GM21737 (cell line): Measurements from ENCODE around the gene HSH2D.

Source experiments
- ATAC-seq: cut with Tn5 transposase; IDR thresholded peaks from one replicate; pipeline ENCODE4 v1.9.1; 2021; ENCODE audit warnings: mild to moderate bottlenecking, moderate library complexity; ENCODE audit not compliant: unreplicated experiment

Gene HSH2D

DNA sequence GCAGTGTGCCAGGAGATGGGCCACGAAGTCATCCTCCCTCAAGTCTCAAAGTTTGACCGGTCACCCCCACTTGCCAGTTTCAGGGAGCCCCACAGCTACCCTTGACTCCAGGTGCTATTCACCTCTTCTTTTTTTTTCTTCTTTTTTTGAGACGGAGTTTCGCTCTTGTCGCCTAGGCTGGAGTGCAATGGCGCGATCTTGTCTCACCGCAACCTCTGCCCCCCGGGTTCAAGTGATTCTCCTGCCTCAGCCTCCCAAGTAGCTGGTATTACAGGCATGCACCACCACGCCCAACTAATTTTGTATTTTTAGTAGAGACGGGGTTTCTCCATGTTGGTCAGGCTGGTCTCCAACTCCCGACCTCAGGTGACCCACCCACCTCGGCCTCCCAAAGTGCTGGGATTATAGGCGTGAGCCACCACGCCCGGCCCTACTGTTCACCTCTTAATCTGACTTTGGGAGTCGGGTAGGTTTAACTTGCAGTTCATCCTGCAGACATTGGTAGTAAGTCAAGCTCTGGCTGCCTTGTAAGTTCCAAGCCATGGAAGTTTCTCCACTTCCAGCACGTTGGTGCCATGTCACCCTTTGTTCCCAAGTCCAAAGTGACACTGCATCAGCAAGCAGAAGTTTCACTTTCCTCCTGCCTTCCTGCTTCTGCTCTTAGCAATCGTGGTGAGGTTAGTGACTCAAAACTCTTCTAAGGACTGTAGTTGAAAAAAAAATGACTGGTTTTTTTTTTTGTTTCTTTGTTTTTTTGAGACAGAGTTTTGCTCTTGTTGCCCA lies 24.2 kb upstream of the HSH2D start:
- ATAC-seq: peak; percentile 2

DNA sequence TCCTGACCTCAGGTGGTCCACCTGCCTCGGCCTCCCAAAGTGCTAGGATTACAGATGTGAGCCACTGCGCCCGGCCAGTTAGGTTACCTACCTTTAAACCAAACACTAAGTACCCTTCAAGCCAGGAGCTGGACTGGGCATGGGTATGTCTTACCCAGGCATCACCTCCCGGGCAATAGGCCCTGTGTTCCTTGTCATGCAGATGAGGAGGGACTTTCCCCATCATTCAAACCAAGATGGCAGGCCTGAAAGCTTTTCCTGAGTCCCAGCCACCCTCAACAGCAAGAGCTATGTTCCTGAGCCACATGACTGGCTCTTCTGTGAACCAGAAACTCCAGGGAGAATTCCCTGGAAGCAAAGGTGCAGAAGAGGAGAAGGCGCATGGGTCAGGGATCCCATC lies 22.3 kb upstream of the HSH2D start:
- ATAC-seq: no peak

DNA sequence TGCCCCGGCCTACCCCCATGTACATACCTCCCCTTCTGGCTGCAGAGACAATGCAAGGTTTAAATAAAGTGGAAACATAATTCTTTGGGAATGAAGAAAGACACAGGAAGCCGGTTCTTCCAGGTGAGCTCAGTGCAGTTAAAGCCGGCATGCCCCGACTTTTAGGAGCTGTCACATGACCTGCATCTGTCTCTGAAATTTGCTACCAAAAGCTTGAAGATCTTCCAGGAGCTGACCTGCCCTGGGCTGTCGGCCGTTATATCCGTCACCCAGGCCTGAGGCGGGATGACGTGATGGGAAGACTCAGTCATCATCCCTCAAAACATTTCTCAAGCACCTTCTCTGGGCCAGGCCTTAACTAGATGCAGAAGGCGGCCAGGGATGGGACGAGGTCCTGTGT lies 21.5 kb upstream of the HSH2D start:
- ATAC-seq: no peak

DNA sequence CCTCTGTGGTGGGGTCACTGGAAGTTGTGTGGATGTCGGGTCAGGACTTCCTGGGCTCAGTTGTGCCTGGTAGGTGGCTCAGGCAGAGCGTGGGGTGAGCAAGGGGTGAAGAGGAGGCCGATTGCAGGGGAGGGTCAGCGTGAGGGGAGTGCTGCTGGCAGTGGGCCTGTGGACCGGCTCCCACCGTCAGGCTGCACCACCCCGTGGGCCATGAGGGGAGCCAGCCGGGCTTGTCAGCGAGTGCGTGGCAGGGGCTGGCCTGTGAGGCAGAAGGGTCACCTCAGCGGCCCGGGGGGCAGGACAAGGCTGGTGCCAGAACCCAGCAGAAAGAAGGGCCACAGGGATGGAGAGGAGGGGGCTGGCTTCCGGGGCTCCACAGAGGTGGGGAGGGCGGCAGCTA lies 18.5 kb upstream of the HSH2D start:
- no peak for ATAC-seq

DNA sequence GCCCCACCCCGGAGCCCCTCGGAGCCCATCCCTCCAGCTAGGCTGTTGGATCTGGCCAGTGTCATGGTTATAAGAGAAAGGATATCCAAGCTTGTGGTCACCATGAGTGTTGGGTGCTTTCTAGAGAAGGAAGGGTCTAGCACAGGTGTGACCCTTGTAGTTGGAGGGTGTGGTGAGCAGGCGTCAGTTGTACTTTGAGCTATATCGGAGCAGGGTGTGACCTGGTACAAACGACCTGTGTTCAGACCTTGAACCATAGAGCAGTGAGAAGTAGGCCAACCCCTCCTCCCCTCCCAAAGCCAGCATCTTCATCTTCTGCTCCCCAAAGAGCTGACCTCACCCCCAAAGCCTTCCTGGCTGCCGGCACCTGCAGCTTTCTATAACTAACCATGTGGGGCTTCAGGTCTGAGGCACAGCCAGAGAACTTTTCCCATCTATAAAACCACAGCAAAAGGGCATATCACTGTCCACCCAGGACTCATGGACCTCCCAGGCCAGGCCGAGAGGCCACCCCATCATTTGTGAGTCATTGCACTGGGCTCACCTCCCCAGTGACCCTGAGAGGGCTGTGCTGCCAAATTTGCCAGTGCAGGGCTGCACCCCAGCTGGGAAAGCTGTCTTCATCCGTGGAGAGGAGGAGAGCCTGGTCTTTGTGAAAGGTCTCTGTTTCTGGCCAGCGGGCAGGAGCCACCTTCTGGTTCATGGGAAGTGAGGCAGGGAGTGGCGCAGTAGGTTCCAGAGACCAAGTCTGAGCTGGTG lies 17.6 kb upstream of the HSH2D start:
- ATAC-seq: no peak

DNA sequence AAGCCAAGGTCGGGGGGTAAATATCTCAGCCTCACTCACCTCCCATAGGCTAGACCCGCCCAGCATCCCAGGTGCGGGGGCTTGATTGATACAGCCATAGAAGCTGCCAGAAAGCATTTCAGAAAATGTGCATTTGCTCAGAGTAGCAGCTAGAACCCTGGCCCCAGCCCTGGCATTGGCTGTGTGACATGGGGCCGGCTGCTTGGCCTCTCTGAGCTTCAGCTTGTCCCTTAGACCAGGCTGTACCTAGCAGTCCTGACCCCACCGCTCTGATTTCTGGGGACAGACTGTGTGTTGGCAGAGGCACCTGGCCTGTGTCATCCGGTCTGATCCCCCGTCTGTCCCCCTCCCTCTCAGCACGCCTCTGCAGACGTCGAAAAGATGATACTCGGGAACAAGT lies 16.4 kb upstream of the HSH2D start:
- ATAC-seq: no peak

DNA sequence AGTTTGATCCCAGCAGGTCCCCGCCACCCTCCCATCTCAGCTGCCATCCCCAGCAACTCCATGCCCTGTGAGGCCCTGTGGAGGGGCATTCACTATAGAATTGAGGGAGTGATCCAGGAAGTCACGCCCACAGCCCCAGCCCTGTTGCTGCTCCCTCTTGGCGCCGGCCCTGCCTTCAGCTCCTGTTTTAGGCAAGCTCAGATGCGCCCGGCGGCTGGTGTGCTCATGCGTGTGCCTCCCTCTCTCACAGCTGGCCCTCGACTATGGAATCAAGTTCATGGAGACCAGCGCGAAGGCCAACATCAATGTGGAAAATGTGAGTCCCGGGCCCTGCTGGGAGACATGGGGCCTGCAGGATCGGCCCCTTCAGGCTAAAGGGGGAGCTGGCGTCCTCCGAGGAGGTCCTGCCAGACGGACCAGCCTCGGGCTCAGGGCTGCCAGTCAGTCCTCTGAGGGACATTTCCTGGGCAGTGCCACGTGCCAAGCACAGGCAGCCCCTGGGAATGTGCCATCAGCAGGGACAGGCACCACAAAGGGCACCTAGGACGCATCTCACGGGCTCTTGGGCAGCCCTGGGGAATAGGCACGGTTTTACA lies 15.6 kb upstream of the HSH2D start:
- ATAC-seq: no peak

DNA sequence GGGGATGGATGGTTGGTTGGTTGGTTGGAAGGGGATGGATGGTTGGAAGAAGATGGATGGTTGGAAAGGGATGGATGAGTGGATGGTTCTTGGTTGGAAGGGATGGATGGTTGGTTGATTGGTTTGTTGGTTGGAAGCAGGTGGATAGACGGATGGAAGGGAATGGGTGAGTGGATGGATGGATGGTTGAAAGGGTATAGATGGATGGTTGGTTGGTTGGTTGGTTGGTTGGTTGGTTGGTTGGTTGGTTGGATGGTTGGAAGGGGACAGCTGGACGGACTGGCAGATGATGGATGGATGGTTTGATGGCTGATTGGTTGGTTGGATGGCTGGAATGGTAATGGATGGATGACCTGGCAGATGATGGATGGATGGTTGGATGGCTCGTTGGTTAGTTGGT lies 11.8 kb upstream of the HSH2D start:
- no peak for ATAC-seq

DNA sequence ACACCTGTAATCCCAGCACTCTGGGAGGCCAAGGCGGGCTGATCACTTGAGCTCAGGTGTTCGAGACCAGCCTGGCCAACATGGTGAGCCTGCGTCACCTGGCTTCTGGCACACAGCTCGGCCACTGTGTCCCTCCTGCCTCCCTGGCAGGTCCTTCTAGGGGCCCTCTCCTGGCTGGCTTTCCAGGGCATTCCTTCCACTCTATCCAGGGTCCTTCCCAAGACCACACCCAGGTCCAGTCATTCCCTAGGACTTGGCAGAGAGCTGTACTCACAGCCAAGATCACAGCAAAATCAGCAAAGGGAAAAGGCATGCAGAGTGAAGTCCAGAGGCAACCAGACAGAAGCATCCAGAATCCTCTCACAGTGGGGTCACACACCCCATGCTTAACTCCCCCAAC lies 9.7 kb upstream of the HSH2D start:
- ATAC-seq: no peak

DNA sequence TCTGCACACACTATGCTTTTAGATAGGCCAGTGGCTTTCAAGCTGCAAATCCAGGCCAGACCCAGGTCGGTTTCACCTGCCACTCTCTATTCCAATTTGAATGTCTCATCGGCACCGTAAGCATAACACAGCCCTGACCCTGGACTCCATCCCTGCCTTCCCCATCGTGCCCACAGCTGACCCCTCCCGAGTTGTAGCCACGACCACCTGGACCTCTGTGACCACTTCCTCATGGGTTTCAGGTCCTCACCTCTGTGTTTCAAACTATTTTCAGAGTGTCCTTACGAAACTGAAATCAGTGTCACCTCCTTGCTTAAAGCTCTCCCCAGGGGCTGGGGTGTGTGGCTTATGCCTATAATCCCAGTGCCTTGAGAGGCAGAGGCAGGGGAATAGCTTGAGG lies 9.0 kb upstream of the HSH2D start:
- ATAC-seq: no peak

DNA sequence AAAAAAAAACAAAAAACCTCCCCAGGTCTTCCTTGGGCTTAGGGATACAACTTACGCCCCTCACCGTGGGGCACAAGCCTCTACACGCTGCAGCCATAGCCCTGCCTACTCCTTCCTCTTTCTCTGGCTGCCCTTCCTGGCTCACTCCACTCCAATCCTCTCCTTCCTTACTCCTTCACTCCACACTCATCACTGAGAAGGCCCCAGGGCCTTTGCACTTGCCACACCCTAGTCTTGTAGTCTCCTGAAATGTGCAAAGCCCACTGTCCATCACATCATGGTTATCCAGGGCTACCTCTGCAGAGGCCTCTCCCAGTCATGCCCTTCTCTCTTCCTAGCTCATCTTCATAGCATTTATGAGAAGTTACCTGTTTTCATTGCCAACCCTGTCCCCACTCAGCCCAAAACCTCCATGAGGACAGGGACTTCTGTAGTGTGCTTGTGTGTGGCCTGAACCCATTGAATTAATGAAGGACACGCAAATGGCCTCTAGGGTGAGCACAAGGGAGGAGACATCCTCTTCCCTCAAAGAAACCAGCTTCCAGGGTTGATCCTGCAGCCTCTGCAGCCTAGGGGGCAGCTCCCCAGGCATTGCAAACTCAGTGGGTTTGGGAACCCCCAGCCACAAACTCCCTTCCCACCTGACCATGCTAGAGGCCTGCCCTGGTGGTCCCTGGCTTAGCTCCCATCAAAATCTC lies 7.9 kb upstream of the HSH2D start:
- ATAC-seq: no peak

DNA sequence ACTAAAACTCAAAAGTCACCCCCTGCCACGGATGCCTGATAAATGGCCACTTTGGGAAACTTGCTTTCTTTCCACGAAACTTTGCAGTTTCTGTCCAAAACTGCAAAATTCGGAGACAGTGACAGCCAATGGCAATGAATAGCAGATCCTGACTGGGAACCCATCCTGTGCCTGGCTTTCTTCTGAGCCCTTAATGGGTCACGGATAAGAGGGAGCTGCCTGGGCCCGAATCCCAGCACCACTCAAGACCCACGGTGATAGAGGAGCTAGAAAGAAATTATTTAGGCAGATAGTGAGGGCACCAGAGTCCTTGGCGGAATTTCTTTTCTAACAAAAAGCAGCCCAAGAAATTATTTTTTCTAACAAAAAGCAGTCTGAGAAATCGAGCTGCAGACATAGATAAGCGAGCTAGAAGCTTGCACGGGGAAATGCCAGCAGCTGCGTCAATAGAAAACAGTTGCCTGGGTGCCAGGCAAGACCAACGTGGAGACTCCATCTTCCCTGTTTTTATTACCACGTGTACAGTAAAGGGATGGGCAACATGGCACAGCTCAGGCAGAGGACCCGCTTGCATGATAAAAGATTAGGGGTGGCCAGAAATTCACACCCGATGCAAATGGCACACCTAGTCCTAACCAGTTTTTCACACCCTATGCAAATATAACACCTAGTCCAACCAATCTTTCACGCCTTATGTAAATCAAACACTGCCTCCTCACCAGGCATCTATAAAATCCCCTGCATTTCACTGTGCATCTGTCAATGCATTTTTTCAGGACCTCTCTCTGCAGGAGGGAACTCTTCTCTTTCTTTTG lies 7.1 kb upstream of the HSH2D start:
- ATAC-seq: no peak

DNA sequence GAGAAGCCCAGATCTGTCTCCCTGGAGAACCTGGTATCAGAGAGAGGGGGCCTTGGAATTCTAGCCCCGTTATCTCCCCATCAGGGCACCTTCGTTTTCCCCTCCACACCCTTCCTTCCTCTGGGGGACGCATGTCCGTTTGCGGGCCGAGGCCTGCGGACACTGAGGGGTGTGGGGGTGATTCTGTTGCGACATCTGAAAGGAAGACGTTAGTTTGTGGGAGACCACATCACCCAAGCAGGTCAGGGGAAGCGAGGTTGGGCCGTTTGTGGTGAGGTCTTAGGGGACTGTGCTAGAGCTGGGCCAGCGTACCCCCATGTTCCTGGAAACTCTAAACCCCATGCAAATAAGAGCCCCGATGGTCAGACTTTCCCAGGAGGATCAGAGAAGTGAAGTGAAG lies 3.7 kb upstream of the HSH2D start:
- no peak for ATAC-seq

DNA sequence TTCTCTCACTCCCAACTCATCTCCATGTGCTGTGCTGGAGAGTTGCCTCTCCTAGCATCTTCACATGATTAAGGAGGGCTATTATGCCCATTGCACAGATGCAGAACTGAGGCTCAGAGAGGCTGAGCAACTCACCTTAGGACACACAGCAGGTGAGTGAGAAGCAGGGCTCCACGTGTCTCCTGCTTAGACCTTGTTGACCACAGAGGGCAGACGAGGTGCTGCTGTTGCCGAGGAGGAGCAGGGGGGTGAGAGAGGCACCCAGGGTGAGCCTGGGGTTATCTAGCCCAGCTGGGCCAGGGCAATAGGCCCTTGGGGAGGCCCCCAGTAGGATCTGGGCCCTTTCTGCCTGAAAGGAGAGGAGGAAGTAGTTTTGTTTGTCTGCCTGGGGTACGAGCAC lies 2.4 kb upstream of the HSH2D start:
- ATAC-seq: peak; percentile 40

DNA sequence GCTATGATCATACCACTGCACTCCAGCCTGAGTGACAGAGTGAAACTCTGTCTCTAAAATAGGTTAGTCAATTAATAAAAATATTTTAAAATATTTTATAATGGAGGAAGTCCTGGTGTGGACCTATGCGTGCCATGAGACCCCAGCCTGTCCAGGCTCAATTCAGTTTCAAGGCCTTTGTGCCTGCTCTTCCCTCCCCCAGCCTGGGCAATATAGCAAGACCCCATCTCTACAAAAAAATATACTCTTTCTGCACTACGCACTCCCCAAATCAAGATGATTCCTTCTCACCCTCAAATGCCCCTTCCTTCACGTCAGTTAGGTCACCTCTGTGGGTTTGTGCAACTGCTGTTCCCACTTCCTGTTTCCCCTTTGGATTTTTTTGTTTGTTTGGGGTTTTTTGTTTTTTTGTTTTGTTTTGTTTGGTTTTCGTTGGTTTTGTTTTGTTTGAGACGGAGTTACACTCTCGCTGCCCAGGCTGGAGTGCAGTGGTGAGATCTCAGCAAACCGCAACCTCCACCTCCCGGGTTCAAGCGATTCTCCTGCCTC lies 1.4 kb upstream of the HSH2D start:
- no peak for ATAC-seq

DNA sequence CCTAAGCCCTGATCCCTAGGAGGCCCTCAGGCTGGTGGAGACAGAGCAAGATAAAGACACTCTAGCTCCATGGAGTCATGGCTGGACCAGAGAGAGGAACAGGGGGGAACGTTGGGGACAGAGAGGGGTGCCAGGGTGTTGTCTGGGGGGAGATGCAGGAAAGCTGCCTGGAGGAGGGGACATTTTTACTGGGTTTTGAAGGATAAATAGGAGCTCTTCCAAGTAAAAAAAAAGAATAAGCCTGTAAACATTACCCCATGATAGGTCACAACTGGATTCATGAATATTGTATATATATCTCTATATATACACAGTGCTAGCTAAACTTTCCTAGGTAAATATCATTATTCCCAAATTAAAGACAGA lies 714 bp downstream of the HSH2D start:
- ATAC-seq: no peak

DNA sequence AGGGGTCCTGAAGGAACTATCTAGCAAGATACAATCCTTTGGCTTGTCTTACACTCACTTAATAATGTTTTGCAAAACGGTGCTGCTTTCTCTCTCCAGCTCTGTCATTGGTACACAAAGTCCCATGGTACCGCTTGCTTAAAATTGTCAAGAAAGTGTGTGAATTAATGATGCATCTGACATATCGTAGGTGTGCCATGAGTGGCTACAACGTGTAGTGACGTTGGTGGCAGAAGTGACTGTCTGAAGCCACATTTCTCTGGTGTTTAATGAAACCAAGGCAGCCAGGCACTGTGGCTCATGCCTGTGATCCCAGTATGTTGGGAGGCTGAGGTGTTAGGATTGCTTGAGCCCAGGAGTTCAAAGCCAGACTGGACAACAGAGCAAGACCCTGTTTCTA lies 2.6 kb downstream of the HSH2D start:
- no peak for ATAC-seq

DNA sequence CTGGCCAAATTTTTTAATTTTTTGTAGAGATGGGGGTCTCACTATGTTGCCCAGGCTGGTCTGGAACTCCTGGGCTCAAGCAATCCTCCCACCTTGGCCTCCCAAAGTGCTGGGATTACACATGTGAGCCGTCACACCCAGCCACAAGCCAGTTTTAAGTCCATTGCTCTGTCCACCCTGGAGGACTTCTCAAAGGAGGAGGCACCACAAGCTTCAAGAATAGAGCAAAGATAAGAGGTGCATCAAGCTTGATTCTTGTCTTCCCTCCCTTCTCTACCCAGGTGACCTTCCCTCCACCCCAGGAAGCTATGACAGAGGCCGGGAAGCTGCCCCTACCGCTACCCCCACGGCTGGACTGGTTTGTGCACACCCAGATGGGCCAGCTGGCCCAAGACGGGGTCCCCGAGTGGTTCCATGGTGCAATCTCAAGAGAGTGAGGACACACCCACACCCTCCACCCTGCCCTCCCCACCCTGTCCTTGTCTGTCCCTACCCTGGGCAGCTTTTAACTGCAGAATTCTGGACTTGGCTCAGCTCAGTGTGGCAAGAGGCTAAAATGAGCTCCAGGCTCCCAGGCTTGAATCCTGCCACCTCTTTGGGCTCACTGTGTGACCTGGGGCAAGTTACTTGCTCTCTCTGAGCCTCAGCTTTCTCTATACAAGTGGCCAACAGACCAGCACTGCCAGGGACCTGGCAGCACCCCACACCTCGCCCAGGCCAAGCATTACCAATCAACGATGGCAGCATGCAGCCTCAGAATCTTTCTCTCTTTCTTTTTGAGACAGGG lies 5.2 kb downstream of the HSH2D start:
- no peak for ATAC-seq

DNA sequence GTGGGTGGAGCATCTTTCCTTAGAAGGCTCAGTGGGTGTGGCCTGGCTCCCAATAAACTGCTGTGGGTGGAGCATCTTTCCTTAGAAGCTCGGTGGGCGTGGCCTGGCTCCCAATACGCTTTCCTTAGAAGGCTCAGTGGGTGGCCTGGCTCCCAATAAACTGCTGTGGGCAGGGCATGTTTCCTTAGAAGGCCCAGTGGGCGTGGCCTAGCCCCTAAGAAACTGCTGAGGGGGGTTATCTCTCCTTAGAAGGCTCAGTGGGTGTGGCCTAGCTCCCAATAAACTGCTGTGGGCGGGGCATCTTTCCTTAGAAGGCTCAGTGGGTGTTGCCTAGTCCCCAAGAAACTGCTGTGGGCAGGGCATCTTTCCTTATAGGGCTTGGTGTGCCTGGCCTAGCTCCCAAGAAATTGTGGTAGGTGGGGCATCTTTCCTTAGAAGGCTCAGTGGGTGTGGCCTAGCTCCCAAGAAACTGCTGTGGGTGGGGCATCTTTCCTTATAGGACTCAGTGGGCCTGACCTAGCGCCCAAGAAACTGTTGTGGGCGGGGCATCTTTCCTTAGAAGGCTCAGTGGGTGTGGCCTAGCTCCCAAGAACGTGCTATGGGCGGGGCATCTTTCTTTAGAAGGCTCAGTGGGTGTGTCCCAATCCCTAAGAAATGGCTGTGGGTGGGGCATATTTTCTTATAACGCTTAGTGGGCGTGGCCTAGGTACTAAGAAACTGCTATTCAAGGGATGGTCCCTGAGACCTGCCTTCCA lies 10.3 kb downstream of the HSH2D start:
- no peak for ATAC-seq
